Tibial nerve (tissue), 4 donors: ENCODE results near the gene LRRC4B. TPM values are rescaled to one million over a fixed set of nuclear protein-coding genes. Genes with fewer than 3 reads are reported as not detected.
A peak's percentile ranks its signal among the peaks of the same experiment; 100 is the strongest.

ENCODE experiments used
- DNase-seq, 2 donors: peaks; one replicate each; pipeline ENCODE4 v3.0.0-alpha.2; 2019; ENCODE audit warnings: low spot score in 2 of 2
- H3K27ac ChIP-seq, 4 donors: fragments of 200-600 bp; sonication (generic) in 3 of 4; one replicate each; pipeline ENCODE4 v1.5.1; 2017 to 2019; ENCODE audit warnings: mild to moderate bottlenecking in 1 of 4
- H3K27me3 ChIP-seq, 2 donors: fragments of 200-600 bp; sonication (generic) in 1 of 2; one replicate each; pipeline versions ENCODE4 v1.5.1 to v1.6.0; 2017 to 2019
- H3K36me3 ChIP-seq, 3 donors: fragments of 200-600 bp; sonication (generic); one replicate each; pipeline ENCODE4 v1.5.1; 2018 to 2019
- H3K4me1 ChIP-seq, 4 donors: fragments of 200-600 bp; sonication (generic) in 3 of 4; one replicate each; pipeline ENCODE4 v1.5.1; 2017 to 2019
- H3K4me3 ChIP-seq, 4 donors: fragments of 200-600 bp; sonication (generic) in 3 of 4; one replicate each; pipeline ENCODE4 v1.5.1; 2017 to 2019; ENCODE audit warnings: mild to moderate bottlenecking in 1 of 4, moderate library complexity in 1 of 4
- H3K9me3 ChIP-seq, 4 donors: fragments of 200-600 bp; sonication (generic) in 3 of 4; one replicate each; pipeline ENCODE4 v1.5.1; 2017 to 2019
- CTCF ChIP-seq, 5 experiments: fragments of 200-600 bp in 3 of 5; fragments of 450-650 bp in 2 of 5; sonication (generic) in 3 of 5; IDR thresholded peaks; one replicate each; pipeline ENCODE4 v1.5.1; 2016 to 2019; ENCODE audit warnings: antibody characterized with exemption in 5 of 5, mild to moderate bottlenecking in 3 of 5, moderate library complexity in 2 of 5
- EP300 ChIP-seq, 2 donors: sonication (generic); formaldehyde crosslinking; IDR thresholded peaks; one replicate each; pipeline ENCODE4 v1.6.1; 2017; ENCODE audit warnings: antibody characterized with exemption in 2 of 2, mild to moderate bottlenecking in 1 of 2
- POLR2A ChIP-seq, 2 donors: fragments of 450-650 bp; IDR thresholded peaks; one replicate each; pipeline ENCODE4 v1.6.1; 2017; ENCODE audit warnings: antibody characterized with exemption in 2 of 2, mild to moderate bottlenecking in 2 of 2, moderate library complexity in 2 of 2
- WGBS, 2 donors: methylation state at CpG; one replicate each; pipeline ENCODE4 v1.1.5; 2018; 5-methylcytosine and 5-hydroxymethylcytosine counted together
- total RNA-seq, 4 donors: library from RNA; depleted of rRNA; stranded (reverse); fragments of >200 nt; gene quantifications; one replicate each; pipeline ENCODE4 v1.1.0, GENCODE V29; 2016

Gene LRRC4B
- total RNA-seq, 4 donors from 2014 or later: 1.0 to 3.7 (median 2.8) TPM

GRCh38 chr19:50498219-50499056 lies 69.8 kb downstream of the LRRC4B start:
- Histone ChIP-seq H3K27me3 (peaks cover 0 to 11% of the 10 kb centered on the region in 2 donors), H3K4me3 (no peak overlapping the region), H3K4me1 (peaks cover 0 to 11% (median 0%) of the 10 kb centered on the region in 4 donors), H3K36me3 (no peaks in the 10 kb centered on the region), H3K9me3 (no peaks in the 10 kb centered on the region), H3K27ac (no peak overlapping the region)
- WGBS, 2 donors: 64 to 70% methylated on average over 11 of the region's 11 CpGs
- no peak for DNase-seq
- TF ChIP-seq CTCF (IDR thresholded peaks at IDR 0.05) (peak in 1 of 5 experiments; percentile 25), POLR2A (IDR thresholded peaks at IDR 0.05) (no peak)

- H3K27me3 ChIP-seq: peaks cover 0 to 15% of the 10 kb centered on the region in 2 donors
- peaks cover 0 to 14% (median 0%) of the 10 kb centered on the region in 4 donors for H3K4me1 ChIP-seq
- H3K36me3 ChIP-seq: no peaks in the 10 kb centered on the region
- H3K4me3 ChIP-seq: peak overlapping the region in 1 of 4 donors; percentile 12
- WGBS, 2 donors: 36 to 42% methylated on average over 8 of the region's 8 CpGs
- no peak for DNase-seq
- no peaks in the 10 kb centered on the region for H3K9me3 ChIP-seq
- peak overlapping the region in 1 of 4 donors; percentile 47 for H3K27ac ChIP-seq
- TF ChIP-seq POLR2A (IDR thresholded peaks at IDR 0.05): no peak
- TF ChIP-seq EP300 (IDR thresholded peaks at IDR 0.05): no peak
- TF ChIP-seq CTCF (IDR thresholded peaks at IDR 0.05): no peak
Measured at GRCh38 chr19:50497022-50497405, 71.2 kb downstream of the LRRC4B start.

GRCh38 chr19:50496189-50497021 lies 71.8 kb downstream of the LRRC4B start:
- Histone ChIP-seq H3K4me3 (peak overlapping the region in 1 of 4 donors; percentile 12), H3K9me3 (no peaks in the 10 kb centered on the region), H3K36me3 (no peaks in the 10 kb centered on the region), H3K27me3 (peaks cover 0 to 21% of the 10 kb centered on the region in 2 donors), H3K4me1 (peaks cover 0 to 19% (median 0%) of the 10 kb centered on the region in 4 donors), H3K27ac (peak overlapping the region in 1 of 4 donors; percentile 47)
- TF ChIP-seq CTCF (IDR thresholded peaks at IDR 0.05) (peak in 2 of 5 experiments; percentile 13 to 20), POLR2A (IDR thresholded peaks at IDR 0.05) (no peak), EP300 (IDR thresholded peaks at IDR 0.05) (peak; percentile 43 to 55)
- DNase-seq: no peak
- WGBS, 2 donors: 40 to 49% methylated on average over 30 of the region's 30 CpGs

- TF ChIP-seq EP300 (IDR thresholded peaks at IDR 0.05): no peak
- TF ChIP-seq CTCF (IDR thresholded peaks at IDR 0.05): no peak
- TF ChIP-seq POLR2A (IDR thresholded peaks at IDR 0.05): no peak
- Histone ChIP-seq H3K36me3 (peaks cover 0 to 5% (median 0%) of the 10 kb centered on the region in 3 donors), H3K4me3 (no peak overlapping the region), H3K9me3 (peaks cover 0 to 4% (median 0%) of the 10 kb centered on the region in 4 donors), H3K27me3 (peaks cover 0 to 25% of the 10 kb centered on the region in 2 donors), H3K4me1 (peaks cover 0 to 19% (median 0%) of the 10 kb centered on the region in 4 donors), H3K27ac (no peak overlapping the region)
- no peak for DNase-seq
- WGBS, 2 donors: 89 to 90% methylated on average over 5 of the region's 5 CpGs
Measured at GRCh38 chr19:50495020-50495531, 73.2 kb downstream of the LRRC4B start.
